WTC11 (cell line): ENCODE data around the gene CHSY3.

ENCODE experiments used
- E2F4 ChIP-seq: sonication (generic); formaldehyde crosslinking; IDR thresholded peaks from 2 replicates; pipeline ENCODE4 v1.8.1; 2022; ENCODE audit warnings: low read depth, mild to moderate bottlenecking, moderate library complexity, missing genetic modification reagents, borderline replicate concordance
- EMX1 ChIP-seq: fragments of 250-450 bp; sonication (Bioruptor Pico); IDR thresholded peaks from 2 replicates; pipeline ENCODE4 v1.8.0; 2021; ENCODE audit warnings: mild to moderate bottlenecking
- ZNF317 ChIP-seq: sonication (generic); formaldehyde crosslinking; IDR thresholded peaks from 2 replicates; pipeline ENCODE4 v1.8.1; 2023; ENCODE audit warnings: low read depth, mild to moderate bottlenecking, moderate library complexity, missing genetic modification reagents, borderline replicate concordance
- ZNF416 ChIP-seq: fragments of 250-450 bp; sonication (Bioruptor Pico); IDR thresholded peaks from 2 replicates; pipeline ENCODE4 v1.9.0; 2021; ENCODE audit warnings: mild to moderate bottlenecking, inconsistent platforms
- TF ChIP-seq, protein P1 (sequence below): sonication (generic); formaldehyde crosslinking; IDR thresholded peaks from 2 replicates; pipeline ENCODE4 v1.8.1; 2023; ENCODE audit warnings: mild to moderate bottlenecking, moderate library complexity, missing genetic modification reagents
- TF ChIP-seq, protein P2 (sequence below): fragments of 200-600 bp; IDR thresholded peaks from 2 replicates; pipeline ENCODE4 v1.8.0; 2022; ENCODE audit warnings: antibody characterized with exemption

DNA sequence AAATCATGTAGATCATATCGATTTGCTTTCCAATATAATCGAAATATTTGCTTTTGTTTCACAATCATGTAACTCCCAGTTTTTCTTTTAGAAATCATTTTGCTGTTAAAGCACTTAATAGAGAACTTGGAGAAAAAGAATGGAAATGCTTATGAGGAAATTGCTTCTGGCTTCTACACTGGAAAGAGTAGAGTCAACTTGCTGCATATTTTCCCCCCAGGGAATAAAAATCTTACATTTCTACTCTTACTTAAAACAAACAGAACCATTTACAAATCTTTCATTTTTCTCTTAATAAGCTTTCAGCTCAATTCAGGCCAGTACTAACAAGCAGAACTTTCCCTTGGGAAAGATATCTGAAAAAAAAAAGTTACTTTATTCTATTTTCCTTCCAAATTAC, 312.0 kb downstream of the CHSY3 start:
- TF ChIP-seq, protein P1, sequence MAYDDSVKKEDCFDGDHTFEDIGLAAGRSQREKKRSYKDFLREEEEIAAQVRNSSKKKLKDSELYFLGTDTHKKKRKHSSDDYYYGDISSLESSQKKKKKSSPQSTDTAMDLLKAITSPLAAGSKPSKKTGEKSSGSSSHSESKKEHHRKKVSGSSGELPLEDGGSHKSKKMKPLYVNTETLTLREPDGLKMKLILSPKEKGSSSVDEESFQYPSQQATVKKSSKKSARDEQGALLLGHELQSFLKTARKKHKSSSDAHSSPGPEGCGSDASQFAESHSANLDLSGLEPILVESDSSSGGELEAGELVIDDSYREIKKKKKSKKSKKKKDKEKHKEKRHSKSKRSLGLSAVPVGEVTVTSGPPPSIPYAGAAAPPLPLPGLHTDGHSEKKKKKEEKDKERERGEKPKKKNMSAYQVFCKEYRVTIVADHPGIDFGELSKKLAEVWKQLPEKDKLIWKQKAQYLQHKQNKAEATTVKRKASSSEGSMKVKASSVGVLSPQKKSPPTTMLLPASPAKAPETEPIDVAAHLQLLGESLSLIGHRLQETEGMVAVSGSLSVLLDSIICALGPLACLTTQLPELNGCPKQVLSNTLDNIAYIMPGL (CRISPR knock-in tag) = no peak
- TF ChIP-seq ZNF317 (CRISPR knock-in tag) (no peak), E2F4 (no peak), EMX1 (CRISPR knock-in tag) (no peak), ZNF416 (CRISPR knock-in tag) (no peak)
- TF ChIP-seq, protein P2, sequence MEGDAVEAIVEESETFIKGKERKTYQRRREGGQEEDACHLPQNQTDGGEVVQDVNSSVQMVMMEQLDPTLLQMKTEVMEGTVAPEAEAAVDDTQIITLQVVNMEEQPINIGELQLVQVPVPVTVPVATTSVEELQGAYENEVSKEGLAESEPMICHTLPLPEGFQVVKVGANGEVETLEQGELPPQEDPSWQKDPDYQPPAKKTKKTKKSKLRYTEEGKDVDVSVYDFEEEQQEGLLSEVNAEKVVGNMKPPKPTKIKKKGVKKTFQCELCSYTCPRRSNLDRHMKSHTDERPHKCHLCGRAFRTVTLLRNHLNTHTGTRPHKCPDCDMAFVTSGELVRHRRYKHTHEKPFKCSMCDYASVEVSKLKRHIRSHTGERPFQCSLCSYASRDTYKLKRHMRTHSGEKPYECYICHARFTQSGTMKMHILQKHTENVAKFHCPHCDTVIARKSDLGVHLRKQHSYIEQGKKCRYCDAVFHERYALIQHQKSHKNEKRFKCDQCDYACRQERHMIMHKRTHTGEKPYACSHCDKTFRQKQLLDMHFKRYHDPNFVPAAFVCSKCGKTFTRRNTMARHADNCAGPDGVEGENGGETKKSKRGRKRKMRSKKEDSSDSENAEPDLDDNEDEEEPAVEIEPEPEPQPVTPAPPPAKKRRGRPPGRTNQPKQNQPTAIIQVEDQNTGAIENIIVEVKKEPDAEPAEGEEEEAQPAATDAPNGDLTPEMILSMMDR = no peak
